OCI-LY1 (cell line): ENCODE results near the gene TYMS.

Experiments used
- H2AFZ ChIP-seq: fragments of 200-600 bp; sonication (generic), shearing (Covaris generic); 2 replicates; pipeline ENCODE4 v1.6.0; 2014; ENCODE audit warnings: antibody characterized with exemption, mild to moderate bottlenecking, low read length
- H3F3A ChIP-seq: fragments of 200-600 bp; sonication (generic), shearing (Covaris generic); 2 replicates; pipeline ENCODE4 v1.6.0; 2014; ENCODE audit warnings: mild to moderate bottlenecking, antibody characterized with exemption, low read length, moderate library complexity; ENCODE audit not compliant: insufficient read depth
- H3K27ac ChIP-seq: fragments of 200-600 bp; sonication (generic); 2 replicates; pipeline ENCODE4 v1.5.1; 2014; ENCODE audit warnings: low read length, mixed run types, mild to moderate bottlenecking, low read depth; ENCODE audit not compliant: poor library complexity, severe bottlenecking
- H3K27me3 ChIP-seq: fragments of 200-600 bp; sonication (generic); 2 replicates; pipeline ENCODE4 v1.6.0; 2014; ENCODE audit warnings: antibody characterized with exemption, mild to moderate bottlenecking, low read length, moderate library complexity; ENCODE audit not compliant: insufficient read depth
- H3K36me3 ChIP-seq: fragments of 200-600 bp; sonication (generic); 2 replicates; pipeline ENCODE4 v1.6.1; 2014; ENCODE audit warnings: mild to moderate bottlenecking, antibody characterized with exemption, low read length, moderate library complexity, mixed read lengths; ENCODE audit not compliant: insufficient read depth
- H3K4me1 ChIP-seq: fragments of 200-600 bp; sonication (generic); 2 replicates; pipeline ENCODE4 v1.5.1; 2014; ENCODE audit warnings: mild to moderate bottlenecking, low read length, moderate library complexity; ENCODE audit not compliant: insufficient read depth, severe bottlenecking
- H3K4me2 ChIP-seq: fragments of 200-600 bp; sonication (generic), shearing (Covaris generic); 2 replicates; pipeline ENCODE4 v1.6.1; 2014; ENCODE audit warnings: low read length
- H3K4me3 ChIP-seq: fragments of 200-600 bp; sonication (generic); 2 replicates; pipeline ENCODE4 v1.5.1; 2014; ENCODE audit warnings: low read length, low read depth, mild to moderate bottlenecking, mixed read lengths; ENCODE audit not compliant: poor library complexity, severe bottlenecking
- H3K79me2 ChIP-seq: fragments of 200-600 bp; shearing (Covaris generic); 2 replicates; pipeline ENCODE4 v1.6.1; 2016; ENCODE audit warnings: mixed run types, low read length, mixed read lengths; ENCODE audit not compliant: insufficient read depth
- H3K9ac ChIP-seq: fragments of 200-600 bp; sonication (generic), shearing (Covaris generic); 2 replicates; pipeline ENCODE4 v1.6.1; 2014; ENCODE audit warnings: mild to moderate bottlenecking, low read length, mixed read lengths
- H3K9me2 ChIP-seq: fragments of 200-600 bp; sonication (generic), shearing (Covaris generic); 2 replicates; pipeline ENCODE4 v1.6.1; 2014; ENCODE audit warnings: low read depth, mild to moderate bottlenecking, low read length, mixed read lengths
- H3K9me3 ChIP-seq: fragments of 200-600 bp; shearing (Covaris generic); 2 replicates; pipeline ENCODE4 v1.6.1; 2014; ENCODE audit warnings: low read length, mixed read lengths
- H4K20me1 ChIP-seq: fragments of 200-600 bp; sonication (generic), shearing (Covaris generic); 2 replicates; pipeline ENCODE4 v1.6.0; 2016; ENCODE audit warnings: mild to moderate bottlenecking, low read length; ENCODE audit not compliant: insufficient read depth
- EZH2 ChIP-seq: fragments of 200-600 bp; sonication (generic), shearing (Covaris generic); IDR thresholded peaks from 2 replicates; pipeline ENCODE4 v1.8.0; 2017; ENCODE audit warnings: borderline replicate concordance, mixed run types, mild to moderate bottlenecking, antibody characterized with exemption, low read length, moderate library complexity, mixed read lengths
- TF ChIP-seq, protein P1 (sequence below): fragments of 200-600 bp; sonication (generic), shearing (Covaris generic); IDR thresholded peaks from 2 replicates; pipeline ENCODE4 v1.5.1; 2017; ENCODE audit warnings: mild to moderate bottlenecking, antibody characterized with exemption, low read length, moderate library complexity, mixed read lengths

Gene TYMS

GRCh38 chr18:618618-619017 lies 38.8 kb upstream of the TYMS start:
- H3K79me2 ChIP-seq = no peaks in the 10 kb centered on the region
- no peak overlapping the region for H3K27ac ChIP-seq
- H3K9me3 ChIP-seq = no peaks in the 10 kb centered on the region
- H3K27me3 ChIP-seq = no peaks in the 10 kb centered on the region
- H3F3A ChIP-seq = no peaks in the 10 kb centered on the region
- no peaks in the 10 kb centered on the region for H3K36me3 ChIP-seq
- H3K9ac ChIP-seq = no peak overlapping the region
- H3K9me2 ChIP-seq = no peaks in the 10 kb centered on the region
- H4K20me1 ChIP-seq = no peaks in the 10 kb centered on the region
- TF ChIP-seq, protein P1, sequence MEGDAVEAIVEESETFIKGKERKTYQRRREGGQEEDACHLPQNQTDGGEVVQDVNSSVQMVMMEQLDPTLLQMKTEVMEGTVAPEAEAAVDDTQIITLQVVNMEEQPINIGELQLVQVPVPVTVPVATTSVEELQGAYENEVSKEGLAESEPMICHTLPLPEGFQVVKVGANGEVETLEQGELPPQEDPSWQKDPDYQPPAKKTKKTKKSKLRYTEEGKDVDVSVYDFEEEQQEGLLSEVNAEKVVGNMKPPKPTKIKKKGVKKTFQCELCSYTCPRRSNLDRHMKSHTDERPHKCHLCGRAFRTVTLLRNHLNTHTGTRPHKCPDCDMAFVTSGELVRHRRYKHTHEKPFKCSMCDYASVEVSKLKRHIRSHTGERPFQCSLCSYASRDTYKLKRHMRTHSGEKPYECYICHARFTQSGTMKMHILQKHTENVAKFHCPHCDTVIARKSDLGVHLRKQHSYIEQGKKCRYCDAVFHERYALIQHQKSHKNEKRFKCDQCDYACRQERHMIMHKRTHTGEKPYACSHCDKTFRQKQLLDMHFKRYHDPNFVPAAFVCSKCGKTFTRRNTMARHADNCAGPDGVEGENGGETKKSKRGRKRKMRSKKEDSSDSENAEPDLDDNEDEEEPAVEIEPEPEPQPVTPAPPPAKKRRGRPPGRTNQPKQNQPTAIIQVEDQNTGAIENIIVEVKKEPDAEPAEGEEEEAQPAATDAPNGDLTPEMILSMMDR = no peak
- TF ChIP-seq EZH2 = no peak
- H3K4me2 ChIP-seq = no peak overlapping the region
- H3K4me1 ChIP-seq = no peaks in the 10 kb centered on the region
- no peak overlapping the region for H3K4me3 ChIP-seq
- no peak overlapping the region for H2AFZ ChIP-seq

GRCh38 chr18:621291-622043 lies 36.0 kb upstream of the TYMS start:
- H3K4me2 ChIP-seq = no peak overlapping the region

GRCh38 chr18:622289-622688 lies 35.2 kb upstream of the TYMS start:
- Histone ChIP-seq H3K9me2 (no peaks in the 10 kb centered on the region), H3K27me3 (no peaks in the 10 kb centered on the region), H3K4me2 (no peak overlapping the region), H3K9ac (no peak overlapping the region), H2AFZ (no peak overlapping the region), H3K79me2 (no peaks in the 10 kb centered on the region), H3K4me1 (no peaks in the 10 kb centered on the region), H3K27ac (no peak overlapping the region), H3K4me3 (no peak overlapping the region), H3F3A (no peaks in the 10 kb centered on the region), H3K36me3 (no peaks in the 10 kb centered on the region), H3K9me3 (no peaks in the 10 kb centered on the region), H4K20me1 (no peaks in the 10 kb centered on the region)
- no peak for TF ChIP-seq EZH2
- TF ChIP-seq, protein P1 = no peak

More at GRCh38 chr18:621291-622043, 36.0 kb upstream of the TYMS start:
- H3K9me2 ChIP-seq = no peaks in the 10 kb centered on the region
- H3K27me3 ChIP-seq = no peaks in the 10 kb centered on the region
- no peaks in the 10 kb centered on the region for H3K4me1 ChIP-seq
- no peaks in the 10 kb centered on the region for H4K20me1 ChIP-seq
- H3K79me2 ChIP-seq = no peaks in the 10 kb centered on the region
- no peaks in the 10 kb centered on the region for H3K36me3 ChIP-seq
- H3K9me3 ChIP-seq = no peaks in the 10 kb centered on the region
- no peak overlapping the region for H3K4me3 ChIP-seq
- TF ChIP-seq, protein P1 = no peak
- TF ChIP-seq EZH2 = no peak
- no peak overlapping the region for H3K9ac ChIP-seq
- no peak overlapping the region for H2AFZ ChIP-seq
- H3F3A ChIP-seq = no peaks in the 10 kb centered on the region
- no peak overlapping the region for H3K27ac ChIP-seq
